MG63 (cell line): ENCODE results near the gene KHDC4. TPM values are rescaled to one million over a fixed set of nuclear protein-coding genes. Genes with fewer than 3 reads are reported as not detected.

ENCODE experiments used
- DNase-seq: peaks from one replicate; pipeline ENCODE4 v3.0.0-alpha.2; 2020
- H3K27me3 ChIP-seq: fragments of 250-450 bp; sonication (Bioruptor Pico); 2 replicates; pipeline ENCODE4 v1.5.1; 2020; ENCODE audit warnings: mild to moderate bottlenecking, moderate library complexity
- H3K36me3 ChIP-seq: fragments of 250-450 bp; sonication (Bioruptor Pico); 2 replicates; pipeline ENCODE4 v1.5.1; 2020; ENCODE audit warnings: mild to moderate bottlenecking, moderate library complexity
- H3K4me3 ChIP-seq: fragments of 250-450 bp; sonication (Bioruptor Pico); 2 replicates; pipeline ENCODE4 v1.5.1; 2020; ENCODE audit warnings: mild to moderate bottlenecking, moderate library complexity
- H3K9me3 ChIP-seq: fragments of 250-450 bp; sonication (Bioruptor Pico); 2 replicates; pipeline ENCODE4 v1.5.1; 2020; ENCODE audit warnings: mild to moderate bottlenecking, moderate library complexity
- total RNA-seq: library from RNA; depleted of rRNA; stranded (reverse); fragments of >200 nt; shearing (Covaris generic); gene quantifications from 2 replicates; pipeline ENCODE4 v1.2.3, GENCODE V29; 2014; ENCODE audit warnings: low replicate concordance; rRNA removed

Gene KHDC4
- total RNA-seq, 1 experiment from 2014 or later, result 32.1 TPM

DNA sequence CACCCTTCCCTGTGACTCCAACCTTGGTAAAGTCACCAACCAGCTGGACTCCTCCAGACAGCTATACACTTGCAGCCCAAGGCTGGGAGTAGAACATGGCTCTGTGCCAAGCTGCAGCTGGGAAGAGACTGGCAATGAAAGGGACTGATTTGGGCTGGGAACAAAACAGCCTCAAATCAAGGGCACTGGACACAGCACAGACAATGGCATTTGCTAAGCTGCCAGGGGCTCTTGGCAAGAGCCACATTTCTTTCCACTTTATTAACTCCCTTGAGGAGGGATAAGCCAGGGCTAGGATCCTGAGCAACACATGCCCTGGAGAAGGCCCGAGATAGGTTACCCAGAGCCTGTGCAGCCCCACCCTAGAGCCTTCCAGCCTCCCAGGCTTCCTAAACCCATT is 62.8 kb downstream of the KHDC4 start:
- peak; percentile 88 for DNase-seq
- Histone ChIP-seq H3K4me3 (no peak overlapping the region), H3K36me3 (peaks cover 14% of the 10 kb centered on the region), H3K9me3 (no peaks in the 10 kb centered on the region), H3K27me3 (no peaks in the 10 kb centered on the region)

DNA sequence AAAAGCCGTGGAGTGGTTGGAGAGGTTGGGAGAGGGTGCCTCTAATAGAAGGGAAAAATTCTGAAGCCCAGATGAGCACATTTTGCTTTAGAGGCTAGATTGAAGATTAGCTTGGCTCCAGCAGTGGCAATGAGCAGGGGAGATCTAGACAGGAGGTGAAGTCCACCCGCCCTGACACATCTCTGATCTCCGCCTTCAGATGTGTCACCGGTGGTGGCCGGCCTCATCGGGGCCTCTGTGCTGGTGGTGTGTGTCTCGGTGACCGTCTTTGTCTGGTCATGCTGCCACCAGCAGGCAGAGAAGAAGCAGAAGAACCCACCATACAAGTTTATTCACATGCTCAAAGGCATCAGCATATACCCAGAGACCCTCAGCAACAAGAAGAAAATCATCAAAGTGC is 66.4 kb downstream of the KHDC4 start:
- Histone ChIP-seq H3K4me3 (no peak overlapping the region), H3K27me3 (no peaks in the 10 kb centered on the region), H3K9me3 (no peaks in the 10 kb centered on the region), H3K36me3 (peaks cover 19% of the 10 kb centered on the region)
- no peak for DNase-seq

DNA sequence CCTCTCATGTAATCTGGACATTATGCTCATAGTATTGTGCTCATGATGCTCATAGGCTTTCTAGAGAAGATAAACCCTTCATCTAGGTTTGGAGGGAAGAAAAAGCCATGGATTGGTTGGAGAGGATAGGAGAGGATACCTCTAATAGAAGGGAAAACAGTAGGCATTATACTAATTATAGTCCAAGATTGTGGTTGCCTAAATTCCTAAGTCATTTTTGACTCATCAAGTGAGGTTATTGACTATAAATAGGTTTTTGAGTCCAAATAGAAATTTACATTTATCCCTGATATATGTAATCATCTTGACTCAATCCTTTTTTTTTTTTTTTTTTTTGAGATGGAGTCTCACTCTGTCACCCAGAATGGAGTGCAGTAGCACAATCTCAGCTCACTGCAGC is 69.8 kb downstream of the KHDC4 start:
- no peak for DNase-seq
- Histone ChIP-seq H3K9me3 (no peaks in the 10 kb centered on the region), H3K4me3 (no peak overlapping the region), H3K36me3 (peaks cover 27% of the 10 kb centered on the region), H3K27me3 (no peaks in the 10 kb centered on the region)

Other genes with a start within 250 kb of the KHDC4 start
- gene YY1AP1, start 245.6 kb downstream of the KHDC4 start, total RNA-seq, result 32.6 and 48.1 TPM in 2 replicates
- gene DAP3, start 245.3 kb downstream of the KHDC4 start, total RNA-seq, result 79.0 and 111 TPM in 2 replicates
- 11.6 and 15.6 TPM in 2 replicates for gene GON4L, start 77.2 kb downstream of the KHDC4 start, total RNA-seq
- gene SYT11, start 74.8 kb downstream of the KHDC4 start, total RNA-seq, result 47.9 and 48.6 TPM in 2 replicates
- gene RIT1, start 23.1 kb downstream of the KHDC4 start, total RNA-seq, result 43.4 and 54.6 TPM in 2 replicates
- gene RXFP4, start 7.2 kb upstream of the KHDC4 start, total RNA-seq, result not detected in 2 replicates
- 38.7 and 70.6 TPM in 2 replicates for gene ARHGEF2, start 44.1 kb upstream of the KHDC4 start, total RNA-seq
- 243 and 387 TPM in 2 replicates for gene SSR2, start 86.5 kb upstream of the KHDC4 start, total RNA-seq
- gene UBQLN4, start 119.4 kb upstream of the KHDC4 start, total RNA-seq, result 29.3 and 40.3 TPM in 2 replicates
- gene LAMTOR2, start 120.4 kb upstream of the KHDC4 start, total RNA-seq, result 5.8 and 16.9 TPM in 2 replicates
- not detected in 2 replicates for gene RAB25, start 126.7 kb upstream of the KHDC4 start, total RNA-seq
- gene MEX3A, start 148.1 kb upstream of the KHDC4 start, total RNA-seq, result 2.3 and 2.7 TPM in 2 replicates
- 1,337 and 1,568 TPM in 2 replicates for gene LMNA, start 180.3 kb upstream of the KHDC4 start, total RNA-seq
- gene SEMA4A, start 219.2 kb upstream of the KHDC4 start, total RNA-seq, result 0.49 TPM in 1 of 2 replicates, not detected in the other